HepG2 (cell line): ENCODE data around the gene ACOXL. TPM values are rescaled to one million over a fixed set of nuclear protein-coding genes. Genes with fewer than 3 reads are reported as not detected.

ENCODE experiments used
- ATAC-seq: fragments of 200-7000 bp; cut with Tn5 transposase; 3 replicates; pipeline ENCODE4 v1.9.1; 2020; ENCODE audit warnings: mild to moderate bottlenecking, moderate library complexity
- BruUV-seq: library from RNA; stranded (reverse); fragments of 400-500 nt; replicated peaks from 2 replicates; lab custom pipeline; 2021; lab: Mats Ljungman, UMichigan
- CTCF ChIA-PET: fragments of 300-600 bp; formaldehyde crosslinking; extraction: SDS; loops from one replicate; lab custom pipeline; 2021; ENCODE audit warnings: low total read pairs, inconsistent platforms, low intra/inter-chr PET ratio; lab: Yijun Ruan, JAX
- POLR2A ChIA-PET: fragments of 350-600 bp; sonication (Branson Sonifier 250); formaldehyde crosslinking; loops from one replicate; lab custom pipeline; 2020; ENCODE audit warnings: antibody characterized with exemption, inconsistent platforms; lab: Yijun Ruan, JAX
- DNase-seq: peaks from one replicate; pipeline ENCODE4 v3.0.0-alpha.2; 2015; ENCODE audit warnings: low spot score
- FAIRE-seq: peaks from 3 replicates; lab custom pipeline; 2011; peaks lifted over from hg19 to GRCh38; lab: Jason Lieb, UNC
- H2AFZ ChIP-seq: one replicate; pipeline ENCODE4 v1.6.1; 2011; ENCODE audit warnings: low read length, inconsistent platforms
- H3K27ac ChIP-seq: fragments of 300-600 bp; 3 replicates; pipeline ENCODE4 v1.8.0; 2011; ENCODE audit warnings: mixed run types, mild to moderate bottlenecking, mixed read lengths, low read length, inconsistent platforms; ENCODE audit not compliant: insufficient read depth; ENCODE audit errors: extremely low read length
- H3K27me3 ChIP-seq, 2 experiments: fragments of 200-600 bp in 1 of 2; 2 replicates in 1 of 2; 3 replicates in 1 of 2; pipeline versions ENCODE4 v1.6.0 to v1.8.0; 2011; ENCODE audit warnings: low read length in 2 of 2, mild to moderate bottlenecking in 2 of 2, moderate library complexity in 2 of 2, inconsistent platforms in 1 of 2; ENCODE audit not compliant: insufficient read depth in 2 of 2, control insufficient read depth in 1 of 2
- H3K36me3 ChIP-seq, 2 experiments: fragments of 200-600 bp in 1 of 2; replicated peaks in 1 of 2; 2 replicates in 1 of 2; 3 replicates in 1 of 2; pipeline versions ENCODE4 v1.5.1 to v1.8.0; 2011; ENCODE audit warnings: low read length in 2 of 2, inconsistent platforms in 1 of 2; ENCODE audit not compliant: insufficient read depth in 2 of 2, control insufficient read depth in 1 of 2
- H3K4me1 ChIP-seq: 2 replicates; pipeline ENCODE4 v1.5.1; 2012; ENCODE audit warnings: low read length, inconsistent platforms; ENCODE audit not compliant: insufficient read depth
- H3K4me2 ChIP-seq: 2 replicates; pipeline ENCODE4 v1.6.0; 2011; ENCODE audit warnings: low read depth, low read length, inconsistent platforms
- H3K4me3 ChIP-seq, 3 experiments: fragments of 200-600 bp in 1 of 3; sonication (generic), shearing (Covaris generic) in 1 of 3; replicated peaks in 1 of 3; 2 replicates each; pipeline ENCODE4 v1.5.1; 2011 to 2016; ENCODE audit warnings: low read length in 3 of 3, inconsistent platforms in 2 of 3, low read depth in 2 of 3, mild to moderate bottlenecking in 2 of 3, control low read depth in 1 of 3, mixed read lengths in 1 of 3; ENCODE audit not compliant: insufficient read depth in 1 of 3
- H3K79me2 ChIP-seq: one replicate; pipeline ENCODE4 v1.6.1; 2011; ENCODE audit warnings: low read length, inconsistent platforms; ENCODE audit not compliant: insufficient read depth
- H3K9ac ChIP-seq: 2 replicates; pipeline ENCODE4 v1.6.0; 2011; ENCODE audit warnings: mild to moderate bottlenecking, low read depth, low read length, inconsistent platforms; ENCODE audit not compliant: insufficient read depth
- H3K9me3 ChIP-seq: 2 replicates; pipeline ENCODE4 v1.5.1; 2012; ENCODE audit warnings: mild to moderate bottlenecking, low read length
- H4K20me1 ChIP-seq: 2 replicates; pipeline ENCODE4 v1.6.0; 2011; ENCODE audit warnings: inconsistent platforms, mild to moderate bottlenecking, low read length, moderate library complexity; ENCODE audit not compliant: insufficient read depth
- E2F1 ChIP-seq: sonication (generic); formaldehyde crosslinking; IDR thresholded peaks from 2 replicates; pipeline ENCODE4 v1.5.0; 2020; ENCODE audit warnings: missing genetic modification reagents
- HNRNPK ChIP-seq: fragments of 200-400 bp; formaldehyde crosslinking; IDR thresholded peaks from 2 replicates; pipeline ENCODE4 v1.6.1; 2018; ENCODE audit warnings: low read length, low read depth, moderate library complexity, mild to moderate bottlenecking; ENCODE audit not compliant: poor library complexity, severe bottlenecking
- STAG1 ChIP-seq: sonication (generic); formaldehyde crosslinking; IDR thresholded peaks from 2 replicates; pipeline ENCODE4 v1.4.0; 2020; ENCODE audit warnings: missing genetic modification reagents
- ZKSCAN8 ChIP-seq: IDR thresholded peaks from 2 replicates; pipeline ENCODE4 v1.6.1; 2016; ENCODE audit warnings: borderline replicate concordance, missing genetic modification reagents, missing compliant biosample characterization
- ZNF17 ChIP-seq: sonication (generic); formaldehyde crosslinking; IDR thresholded peaks from 2 replicates; pipeline ENCODE4 v1.5.0; 2020; ENCODE audit warnings: mild to moderate bottlenecking, missing genetic modification reagents
- ZNF446 ChIP-seq: sonication (generic); formaldehyde crosslinking; IDR thresholded peaks from 2 replicates; pipeline ENCODE4 v1.5.0; 2020; ENCODE audit warnings: mild to moderate bottlenecking, missing genetic modification reagents
- ZNF891 ChIP-seq: sonication (generic); formaldehyde crosslinking; IDR thresholded peaks from 2 replicates; pipeline ENCODE4 v1.5.0; 2020; ENCODE audit warnings: mild to moderate bottlenecking, missing genetic modification reagents
- ZSCAN29 ChIP-seq: sonication (generic); formaldehyde crosslinking; conservative IDR thresholded peaks from 2 replicates; pipeline ENCODE4 v1.4.0; 2020; ENCODE audit warnings: mild to moderate bottlenecking, missing genetic modification reagents
- WGBS: methylation state at CpG from one replicate; pipeline ENCODE4 v1.1.6; 2017; ENCODE audit warnings: low lambda C conversion rate; 5-methylcytosine and 5-hydroxymethylcytosine counted together
- in situ Hi-C: cut with HindIII; loops from 2 replicates; pipeline ENCODE4 v1.10.0; 2017; ENCODE audit warnings: low pct_unique_long_range_greater_than_20kb; ENCODE audit not compliant: extremely low pct_ligation_motif_present
- intact Hi-C: fragments of 100-400 bp; cut with micrococcal nuclease; formaldehyde crosslinking; loops from one replicate; pipeline ENCODE4 v1.10.0; 2022; ENCODE audit not compliant: unreplicated experiment
- polyA plus RNA-seq, 8 experiments: library from polyadenylated mRNA; depleted of rRNA in 3 of 8; stranded (reverse) in 7 of 8; unstranded in 1 of 8; fragments of >200 nt; fragmentation: Illumina TruSeq in 4 of 8; extraction: Trizol in 4 of 8; gene quantifications; 2 replicates each; pipeline versions ENCODE4 v1.2.1 to v1.2.3, GENCODE V29; 2011 to 2016; ENCODE audit warnings: low read depth in 4 of 8, missing spikeins in 1 of 8, mixed read lengths in 1 of 8; ENCODE audit not compliant: insufficient read depth in 1 of 8
- total RNA-seq, 5 experiments: library from RNA; depleted of rRNA; stranded (reverse); fragments of >200 nt; fragmentation: Illumina TruSeq; extraction: Trizol; gene quantifications; 2 replicates each; pipeline ENCODE4 v1.2.3, GENCODE V29; 2016; ENCODE audit warnings: low read depth in 1 of 5
- TF ChIP-seq, protein P1 (sequence below): sonication (generic); formaldehyde crosslinking; IDR thresholded peaks from 2 replicates; pipeline ENCODE4 v1.8.1; 2023; ENCODE audit warnings: missing genetic modification reagents, mild to moderate bottlenecking, borderline replicate concordance

Gene ACOXL
- total and polyA plus RNA-seq, 2 of the 13 experiments (the other 11 are each of a cell fraction or from before 2014, with no cell fraction given), result not detected

DNA sequence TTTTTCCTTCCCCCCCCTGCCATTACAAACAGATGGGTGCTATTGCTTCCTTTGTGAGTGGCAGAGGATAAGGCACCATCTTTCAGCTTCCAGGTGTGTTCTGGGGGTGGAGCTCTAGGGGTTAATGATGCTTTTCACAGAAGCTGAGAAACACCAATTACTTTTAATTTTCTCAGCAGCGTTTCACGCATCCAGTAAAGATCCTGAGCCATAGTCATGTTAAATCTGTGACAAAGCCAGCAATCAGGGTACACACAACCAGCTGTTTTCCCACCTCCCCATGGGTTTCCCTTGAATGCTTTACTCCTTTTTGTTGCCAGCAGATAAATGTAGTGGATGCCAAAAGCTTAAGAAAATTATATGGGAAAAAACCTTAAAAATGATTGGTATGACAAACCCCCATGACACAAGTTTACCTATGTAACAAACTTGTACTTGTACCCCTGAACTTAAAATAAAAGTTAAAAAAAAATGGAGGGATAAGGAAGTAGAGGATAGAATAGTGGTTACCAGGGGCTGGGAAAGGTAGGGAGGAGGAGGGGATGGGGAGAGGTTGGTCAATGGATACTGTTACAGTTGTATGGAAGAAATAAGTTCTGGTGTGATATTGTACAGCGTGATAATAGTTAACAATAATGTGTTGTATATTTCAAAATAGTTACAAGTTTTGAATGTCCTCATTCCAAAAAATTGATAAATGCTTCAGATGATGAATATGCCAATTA, 70.0 kb downstream of the ACOXL start:
- intact Hi-C loops, result no loop called here
- no peak overlapping the region for H3K9ac ChIP-seq
- no peaks in the 10 kb centered on the region for H3K4me1 ChIP-seq
- ATAC-seq (no peak), DNase-seq (no peak), FAIRE-seq (no peak)
- H3K27me3 ChIP-seq, result peaks cover 3 to 51% of the 10 kb centered on the region in 2 experiments; a peak in 3 of 5 replicates
- CTCF ChIA-PET, result no interaction called here
- no peak overlapping the region for H3K27ac ChIP-seq
- in situ Hi-C loops, result loop anchor here (25.0 kb wide), 1 partner anchor 885 kb away; no protein-coding TSS in a partner anchor
- no peak overlapping the region for H2AFZ ChIP-seq
- no TSS peak for BruUV-seq
- H4K20me1 ChIP-seq, result no peaks in the 10 kb centered on the region
- peak; percentile 13 for TF ChIP-seq HNRNPK
- no peak for TF ChIP-seq ZSCAN29
- no peak for TF ChIP-seq STAG1 (CRISPR knock-in tag)
- H3K4me2 ChIP-seq, result no peak overlapping the region
- H3K36me3 ChIP-seq, result no peaks in the 10 kb centered on the region
- H3K79me2 ChIP-seq, result no peaks in the 10 kb centered on the region
- H3K4me3 ChIP-seq, result no peak overlapping the region
- H3K9me3 ChIP-seq, result no peaks in the 10 kb centered on the region
- WGBS, result 11% methylated on average over 3 of the region's 3 CpGs
- POLR2A ChIA-PET, result no interaction called here

DNA sequence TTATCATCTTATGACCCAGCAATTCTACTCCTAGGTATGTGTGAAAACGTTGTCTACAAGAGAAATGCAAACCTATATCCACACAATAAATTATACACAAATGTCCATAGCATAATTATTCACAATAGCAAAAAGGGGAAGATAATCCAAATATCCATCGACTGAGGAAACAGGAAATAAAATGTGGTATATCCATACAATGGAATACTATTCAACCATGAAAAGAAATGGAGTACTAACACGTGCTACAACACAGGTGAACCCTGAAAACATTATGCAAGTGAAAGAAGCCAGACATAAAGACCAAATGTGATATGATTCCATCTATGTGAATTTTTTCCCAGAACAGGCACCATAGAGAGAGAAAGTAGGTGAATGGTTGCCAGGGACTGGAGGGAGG, 72.1 kb downstream of the ACOXL start:
- peaks cover 9 to 55% of the 10 kb centered on the region in 2 experiments; a peak in 4 of 5 replicates for H3K27me3 ChIP-seq
- no peak for DNase-seq
- no peaks in the 10 kb centered on the region; the same call in 1 of the 2 replicates for H4K20me1 ChIP-seq
- no peak overlapping the region for H2AFZ ChIP-seq
- H3K79me2 ChIP-seq, result no peaks in the 10 kb centered on the region
- H3K4me2 ChIP-seq, result no peak overlapping the region
- H3K4me3 ChIP-seq, result no peak overlapping the region
- H3K36me3 ChIP-seq, result no peaks in the 10 kb centered on the region
- H3K27ac ChIP-seq, result no peak overlapping the region
- TF ChIP-seq, protein P1, sequence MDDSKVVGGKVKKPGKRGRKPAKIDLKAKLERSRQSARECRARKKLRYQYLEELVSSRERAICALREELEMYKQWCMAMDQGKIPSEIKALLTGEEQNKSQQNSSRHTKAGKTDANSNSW (CRISPR knock-in tag), result no peak
- no peak for TF ChIP-seq ZNF17
- TF ChIP-seq E2F1, result no peak
- no peak for TF ChIP-seq ZKSCAN8 (CRISPR knock-in tag)
- TF ChIP-seq ZNF446 (CRISPR knock-in tag), result no peak
- no peak for TF ChIP-seq ZNF891 (CRISPR knock-in tag)
- no peak overlapping the region for H3K9ac ChIP-seq
- BruUV-seq, result no TSS peak
- no peaks in the 10 kb centered on the region for H3K9me3 ChIP-seq
- intact Hi-C loops (no loop called here), in situ Hi-C loops (loop anchor here (25.0 kb wide), 1 partner anchor 883 kb away; no protein-coding TSS in a partner anchor)
- no peaks in the 10 kb centered on the region for H3K4me1 ChIP-seq
- POLR2A ChIA-PET, result no interaction called here
- WGBS, result 8% methylated on average over 3 of the region's 3 CpGs
- CTCF ChIA-PET, result no interaction called here
- no peak for FAIRE-seq
- no peak for ATAC-seq
